Mesendoderm (in vitro differentiated cells): Measurements from ENCODE around the gene IGFL4.
A peak's percentile ranks its signal among the peaks of the same experiment; 100 is the strongest.

Experiments used
- DNase-seq: peaks from one replicate; pipeline ENCODE4 v3.0.0; 2013
- H2AK5ac ChIP-seq: 2 replicates; pipeline ENCODE4 v1.6.1; 2013; ENCODE audit warnings: low read length, inconsistent platforms
- H2BK120ac ChIP-seq: 2 replicates; pipeline ENCODE4 v1.6.1; 2013; ENCODE audit warnings: low read depth, mild to moderate bottlenecking, low read length, moderate library complexity, mixed read lengths
- H2BK15ac ChIP-seq: replicated peaks from 2 replicates; pipeline ENCODE4 v1.6.1; 2013; ENCODE audit warnings: low read depth, mild to moderate bottlenecking, moderate library complexity
- H2BK5ac ChIP-seq: 2 replicates; pipeline ENCODE4 v1.6.1; 2013; ENCODE audit warnings: low read length, inconsistent platforms
- H3K18ac ChIP-seq: 2 replicates; pipeline ENCODE4 v1.6.1; 2013; ENCODE audit warnings: mild to moderate bottlenecking, low read length, mixed read lengths
- H3K23ac ChIP-seq: one replicate; pipeline ENCODE4 v1.6.1; 2013; ENCODE audit warnings: low read length
- H3K27ac ChIP-seq: 2 replicates; pipeline ENCODE4 v1.5.1; 2013; ENCODE audit warnings: low read depth, mild to moderate bottlenecking, inconsistent platforms, low read length, moderate library complexity
- H3K27me3 ChIP-seq: 2 replicates; pipeline ENCODE4 v1.6.1; 2013; ENCODE audit warnings: low read length, control low read depth, mild to moderate bottlenecking, inconsistent platforms; ENCODE audit not compliant: insufficient read depth, poor library complexity
- H3K36me3 ChIP-seq: 2 replicates; pipeline ENCODE4 v1.6.1; 2013; ENCODE audit warnings: low read length, inconsistent platforms; ENCODE audit not compliant: control insufficient read depth, insufficient read depth
- H3K4ac ChIP-seq: one replicate; pipeline ENCODE4 v1.6.1; 2013; ENCODE audit warnings: low read depth, mild to moderate bottlenecking, low read length, moderate library complexity
- H3K4me1 ChIP-seq: 2 replicates; pipeline ENCODE4 v1.6.1; 2013; ENCODE audit warnings: low read depth, low read length, inconsistent platforms; ENCODE audit not compliant: control insufficient read depth
- H3K4me2 ChIP-seq: 2 replicates; pipeline ENCODE4 v1.6.1; 2013; ENCODE audit warnings: low read length
- H3K4me3 ChIP-seq: 2 replicates; pipeline ENCODE4 v1.5.1; 2013; ENCODE audit warnings: mild to moderate bottlenecking, low read length
- H3K56ac ChIP-seq: one replicate; pipeline ENCODE4 v1.6.1; 2013; ENCODE audit warnings: low read length
- H3K79me1 ChIP-seq: 2 replicates; pipeline ENCODE4 v1.6.1; 2013; ENCODE audit warnings: low read length, inconsistent platforms
- H3K79me2 ChIP-seq: 2 replicates; pipeline ENCODE4 v1.6.1; 2013; ENCODE audit warnings: mild to moderate bottlenecking, low read length; ENCODE audit not compliant: control insufficient read depth, insufficient read depth
- H3K9ac ChIP-seq: 2 replicates; pipeline ENCODE4 v1.6.1; 2013; ENCODE audit warnings: low read length, inconsistent platforms
- H4K5ac ChIP-seq: one replicate; pipeline ENCODE4 v1.6.1; 2013; ENCODE audit warnings: low read length
- H4K8ac ChIP-seq: one replicate; pipeline ENCODE4 v1.6.1; 2013; ENCODE audit warnings: low read depth, mild to moderate bottlenecking, control low read depth, low read length, moderate library complexity
- WGBS: extraction: QIAGEN DNeasy Blood & Tissue Kit; methylation state at CpG from one replicate; pipeline ENCODE4 v1.1.7; 2013; ENCODE audit warnings: low lambda C conversion rate, missing lambda C conversion rate; ENCODE audit not compliant: insufficient coverage; ENCODE audit errors: extremely low coverage; 5-methylcytosine and 5-hydroxymethylcytosine counted together

IGFL4 gene

GRCh38 chr19:46022061-46022430, 18.8 kb downstream of the IGFL4 start:
- H2BK15ac ChIP-seq = no peak overlapping the region
- no peak for DNase-seq
- H3K23ac ChIP-seq = no peak overlapping the region
- no peak overlapping the region for H4K8ac ChIP-seq
- H4K5ac ChIP-seq = no peak overlapping the region
- H3K9ac ChIP-seq = no peak overlapping the region
- no peak overlapping the region for H3K27ac ChIP-seq
- H3K4me2 ChIP-seq = no peak overlapping the region
- H3K79me2 ChIP-seq = no peaks in the 10 kb centered on the region
- WGBS = no CpG with 5 or more reads among the region's 12 CpGs
- H3K56ac ChIP-seq = no peak overlapping the region
- no peak overlapping the region for H3K4ac ChIP-seq
- H3K4me3 ChIP-seq = no peak overlapping the region
- no peaks in the 10 kb centered on the region for H3K4me1 ChIP-seq
- H3K36me3 ChIP-seq = no peaks in the 10 kb centered on the region
- no peak overlapping the region for H2BK5ac ChIP-seq
- H3K27me3 ChIP-seq = no peaks in the 10 kb centered on the region
- no peaks in the 10 kb centered on the region for H3K79me1 ChIP-seq
- no peak overlapping the region for H3K18ac ChIP-seq
- no peak overlapping the region for H2BK120ac ChIP-seq
- H2AK5ac ChIP-seq = no peak overlapping the region

GRCh38 chr19:46021531-46022041, 19.2 kb downstream of the IGFL4 start:
- no peak overlapping the region for H3K4me2 ChIP-seq

GRCh38 chr19:46020819-46021125, 20.0 kb downstream of the IGFL4 start:
- H3K79me1 ChIP-seq = no peaks in the 10 kb centered on the region
- H3K36me3 ChIP-seq = no peaks in the 10 kb centered on the region
- H4K8ac ChIP-seq = no peak overlapping the region
- peaks cover 2% of the 10 kb centered on the region for H3K4me1 ChIP-seq
- no peak overlapping the region for H3K9ac ChIP-seq
- H3K79me2 ChIP-seq = no peaks in the 10 kb centered on the region
- H3K4me2 ChIP-seq = no peak overlapping the region
- H3K27ac ChIP-seq = no peak overlapping the region
- H3K18ac ChIP-seq = no peak overlapping the region
- no peak overlapping the region for H2BK15ac ChIP-seq
- H3K4ac ChIP-seq = no peak overlapping the region
- H3K56ac ChIP-seq = no peak overlapping the region
- H4K5ac ChIP-seq = no peak overlapping the region
- no peak overlapping the region for H3K4me3 ChIP-seq
- no peak overlapping the region for H3K23ac ChIP-seq
- H2BK120ac ChIP-seq = no peak overlapping the region
- DNase-seq = no peak
- H2BK5ac ChIP-seq = no peak overlapping the region
- H3K27me3 ChIP-seq = peaks cover 3% of the 10 kb centered on the region
- WGBS = no CpG with 5 or more reads among the region's 7 CpGs
- H2AK5ac ChIP-seq = no peak overlapping the region

More at GRCh38 chr19:46021531-46022041, 19.2 kb downstream of the IGFL4 start:
- Histone ChIP-seq H3K36me3 (no peaks in the 10 kb centered on the region), H3K56ac (no peak overlapping the region), H2BK120ac (no peak overlapping the region), H2BK15ac (no peak overlapping the region), H4K5ac (no peak overlapping the region), H3K79me2 (no peaks in the 10 kb centered on the region), H3K18ac (no peak overlapping the region), H3K4me3 (no peak overlapping the region), H3K79me1 (no peaks in the 10 kb centered on the region), H3K9ac (no peak overlapping the region), H3K4ac (no peak overlapping the region), H2AK5ac (no peak overlapping the region), H3K27ac (no peak overlapping the region), H3K27me3 (no peaks in the 10 kb centered on the region), H3K4me1 (no peaks in the 10 kb centered on the region), H3K23ac (no peak overlapping the region), H4K8ac (no peak overlapping the region), H2BK5ac (no peak overlapping the region)
- no CpG with 5 or more reads among the region's 11 CpGs for WGBS
- peak; percentile 16 for DNase-seq

- H3K4ac ChIP-seq = no peak overlapping the region
- H2BK15ac ChIP-seq = no peak overlapping the region
- no peak overlapping the region for H4K5ac ChIP-seq
- no peak overlapping the region for H3K18ac ChIP-seq
- no peak overlapping the region for H3K9ac ChIP-seq
- H3K4me1 ChIP-seq = peaks cover 6% of the 10 kb centered on the region
- H2AK5ac ChIP-seq = no peak overlapping the region
- no peaks in the 10 kb centered on the region for H3K79me2 ChIP-seq
- H3K56ac ChIP-seq = no peak overlapping the region
- H3K27ac ChIP-seq = no peak overlapping the region
- H3K79me1 ChIP-seq = no peaks in the 10 kb centered on the region
- H3K27me3 ChIP-seq = peaks cover 7% of the 10 kb centered on the region
- no CpG with 5 or more reads among the region's 13 CpGs for WGBS
- no peak overlapping the region for H2BK5ac ChIP-seq
- DNase-seq = no peak
- no peak overlapping the region for H3K4me2 ChIP-seq
- H3K36me3 ChIP-seq = no peaks in the 10 kb centered on the region
- H3K4me3 ChIP-seq = no peak overlapping the region
- H2BK120ac ChIP-seq = no peak overlapping the region
- no peak overlapping the region for H3K23ac ChIP-seq
- no peak overlapping the region for H4K8ac ChIP-seq
Measured at GRCh38 chr19:46019270-46019669, 21.5 kb downstream of the IGFL4 start.

- Histone ChIP-seq H3K18ac (no peak overlapping the region), H3K9ac (no peak overlapping the region), H2BK120ac (no peak overlapping the region), H3K4me3 (no peak overlapping the region), H2BK5ac (no peak overlapping the region), H3K79me1 (no peaks in the 10 kb centered on the region), H3K4ac (no peak overlapping the region), H3K56ac (no peak overlapping the region), H3K4me1 (peaks cover 6% of the 10 kb centered on the region), H3K23ac (no peak overlapping the region), H2BK15ac (no peak overlapping the region), H3K79me2 (no peaks in the 10 kb centered on the region), H3K27ac (no peak overlapping the region), H3K4me2 (no peak overlapping the region), H3K36me3 (no peaks in the 10 kb centered on the region), H2AK5ac (no peak overlapping the region), H4K8ac (no peak overlapping the region), H4K5ac (no peak overlapping the region), H3K27me3 (peaks cover 7% of the 10 kb centered on the region)
- no peak for DNase-seq
- WGBS = no CpG with 5 or more reads among the region's 10 CpGs
Measured at GRCh38 chr19:46018729-46019251, 22.0 kb downstream of the IGFL4 start.
